Stimulated activated naive CD8-positive, alpha-beta T cell treated with anti-CD3 and anti-CD28 coated beads, Interleukin-15, Interleukin-2, amounts not matched to agents 100 U/mL and 50 U/mL, for 24 hours (primary cell): ENCODE results near the gene CRYBB3.
A peak's percentile ranks its signal among the peaks of the same experiment; 100 is the strongest.
"Not testable (repeated sequence)": the region's sequence is repeated elsewhere in the genome, so short reads cannot be mapped to it uniquely, and the experiment has no call there.

Source experiments
- ATAC-seq: fragments of 150-1000 bp; cut with Tn5 transposase; one replicate; pipeline ENCODE4 v1.10.0; 2021
- DNase-seq: peaks from one replicate; pipeline ENCODE4 v3.0.0; 2021

The CRYBB3 gene

DNA sequence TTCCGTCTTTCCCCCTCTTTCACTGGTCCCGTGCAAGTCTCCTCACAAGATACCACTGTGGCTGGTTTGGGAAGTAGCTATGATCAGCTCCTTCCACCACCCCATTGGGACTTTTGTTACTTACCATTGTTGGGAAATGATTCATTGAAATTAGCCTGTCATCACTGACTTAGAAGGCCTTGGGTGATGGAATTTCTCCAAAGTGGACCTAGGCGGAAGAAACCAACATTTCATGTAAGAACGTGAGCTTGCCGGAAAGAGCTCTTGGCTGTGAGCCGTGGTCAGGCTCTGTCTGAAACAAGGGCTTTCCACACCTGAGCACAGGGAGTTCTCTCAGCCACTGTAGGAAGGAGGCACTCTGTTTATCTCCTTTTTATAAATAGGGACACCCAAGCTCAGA is 23.5 kb upstream of the CRYBB3 start:
- ATAC-seq (no peak), DNase-seq (no peak)

DNA sequence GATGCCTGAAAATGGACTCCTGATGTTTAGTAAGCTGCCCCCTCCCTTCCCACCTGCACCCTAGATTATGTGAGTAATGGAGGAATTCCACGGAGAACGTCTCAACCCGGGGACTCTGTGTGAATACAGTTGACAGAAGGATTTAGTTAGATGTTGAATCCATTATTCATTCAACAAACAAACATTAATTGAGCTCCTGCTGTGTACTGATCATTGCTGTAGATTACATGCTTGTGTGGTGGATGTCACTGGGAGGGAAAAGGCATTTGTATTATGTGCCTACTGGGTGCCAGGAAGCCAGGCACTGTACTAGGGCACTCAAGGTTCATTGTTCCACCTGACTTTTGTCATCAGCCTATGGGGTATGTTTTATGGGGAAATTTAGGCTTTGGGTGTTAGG is 22.9 kb upstream of the CRYBB3 start:
- DNase-seq = no peak
- ATAC-seq = no peak

DNA sequence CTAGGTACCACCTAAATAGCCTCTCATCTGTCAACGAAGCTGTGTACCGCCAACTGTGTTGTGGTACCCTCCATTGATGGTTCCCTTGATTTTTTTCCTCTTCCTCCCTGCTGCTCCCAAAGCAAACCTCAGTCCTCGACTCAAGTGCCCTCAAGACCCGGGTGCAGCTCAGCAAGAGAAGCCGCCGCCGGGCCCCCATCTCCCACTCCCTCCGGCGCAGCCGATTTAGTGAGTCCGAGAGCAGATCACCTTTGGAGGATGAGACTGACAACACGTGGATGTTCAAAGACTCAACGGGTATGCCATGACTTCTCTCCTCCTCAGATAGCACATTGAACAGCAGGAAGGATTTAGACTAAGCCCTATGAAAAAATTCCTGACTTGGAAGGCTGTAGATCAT is 22.4 kb upstream of the CRYBB3 start:
- ATAC-seq (no peak), DNase-seq (no peak)

DNA sequence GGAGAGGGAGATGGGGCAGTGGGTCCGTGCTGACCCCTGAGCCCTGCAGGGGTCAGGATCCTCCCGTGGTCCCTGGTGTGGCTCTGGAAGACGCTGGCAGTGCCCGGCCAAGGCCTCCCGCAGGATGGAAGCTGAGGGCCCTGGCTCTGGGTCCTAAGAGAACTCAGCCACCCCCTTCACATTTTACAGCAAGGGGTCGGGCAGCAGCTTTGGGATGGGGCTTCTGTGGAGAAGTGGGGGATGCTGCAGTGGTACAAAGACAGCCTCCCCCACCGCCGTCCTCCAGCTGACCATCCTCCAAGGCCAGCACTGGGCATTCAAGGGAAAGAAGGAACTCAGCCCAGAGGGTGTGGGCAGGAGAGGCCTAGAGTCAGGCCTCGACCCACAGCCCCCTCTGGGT is 21.8 kb upstream of the CRYBB3 start:
- no peak for ATAC-seq
- no peak for DNase-seq

DNA sequence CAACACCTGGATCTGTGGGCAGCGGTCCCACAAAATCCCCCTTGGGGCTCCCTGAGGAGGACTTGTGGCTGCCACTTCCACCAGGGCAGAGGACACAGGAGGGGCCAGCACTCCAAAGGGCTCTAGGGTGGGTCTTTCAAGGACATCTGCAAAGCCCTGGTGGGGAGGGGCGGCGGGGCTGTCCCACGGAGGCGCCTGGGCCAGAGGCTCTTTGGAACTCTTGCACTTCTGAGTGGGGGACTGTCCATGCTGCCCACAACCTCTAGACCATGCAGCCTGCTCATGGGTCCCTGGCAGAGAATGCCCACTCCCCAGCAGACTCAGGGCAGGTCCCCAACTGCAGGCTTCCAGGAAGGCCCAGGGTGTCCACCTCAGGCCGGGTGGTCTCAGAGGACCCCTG is 21.3 kb upstream of the CRYBB3 start:
- ATAC-seq = peak; percentile 28
- DNase-seq = not testable (repeated sequence)

DNA sequence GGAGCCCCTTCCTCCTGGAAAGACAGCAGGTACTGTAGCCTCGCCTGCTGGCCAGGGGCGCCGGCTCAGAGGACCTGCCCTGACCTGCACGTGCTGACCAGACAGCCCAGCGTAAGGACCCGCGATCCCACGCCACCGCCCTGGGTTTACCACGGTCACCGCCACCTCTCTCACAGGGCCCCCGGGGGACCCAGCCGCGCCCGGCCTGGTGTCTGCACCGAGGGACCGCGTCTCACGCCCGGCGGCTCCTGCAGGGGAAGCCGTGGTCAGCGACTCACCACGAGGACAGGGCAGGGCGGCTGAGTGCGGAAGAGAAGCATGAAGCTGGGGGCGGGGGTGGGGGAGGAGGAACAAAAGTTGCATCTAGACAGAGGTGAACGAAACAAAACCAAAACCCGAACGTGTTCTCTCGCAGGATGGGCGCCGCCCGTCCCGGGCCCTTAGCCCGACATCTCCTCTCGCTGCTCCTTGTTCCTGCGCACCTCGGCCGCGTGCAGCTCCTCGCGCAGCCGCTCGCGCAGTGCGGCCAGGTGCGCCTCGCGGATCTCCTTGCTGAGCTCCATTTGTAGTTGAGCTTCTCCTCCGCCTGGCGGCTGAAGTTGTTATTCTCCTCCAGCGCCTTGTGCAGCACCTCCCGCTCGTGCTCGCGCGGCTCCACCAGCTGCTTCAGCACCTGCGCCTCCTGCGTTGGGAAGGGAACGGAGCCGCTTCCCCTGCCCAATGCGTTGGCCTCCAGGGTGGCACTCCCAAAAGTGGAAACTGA is 20.6 kb upstream of the CRYBB3 start:
- DNase-seq = not testable (repeated sequence)
- peak; percentile 50 for ATAC-seq

DNA sequence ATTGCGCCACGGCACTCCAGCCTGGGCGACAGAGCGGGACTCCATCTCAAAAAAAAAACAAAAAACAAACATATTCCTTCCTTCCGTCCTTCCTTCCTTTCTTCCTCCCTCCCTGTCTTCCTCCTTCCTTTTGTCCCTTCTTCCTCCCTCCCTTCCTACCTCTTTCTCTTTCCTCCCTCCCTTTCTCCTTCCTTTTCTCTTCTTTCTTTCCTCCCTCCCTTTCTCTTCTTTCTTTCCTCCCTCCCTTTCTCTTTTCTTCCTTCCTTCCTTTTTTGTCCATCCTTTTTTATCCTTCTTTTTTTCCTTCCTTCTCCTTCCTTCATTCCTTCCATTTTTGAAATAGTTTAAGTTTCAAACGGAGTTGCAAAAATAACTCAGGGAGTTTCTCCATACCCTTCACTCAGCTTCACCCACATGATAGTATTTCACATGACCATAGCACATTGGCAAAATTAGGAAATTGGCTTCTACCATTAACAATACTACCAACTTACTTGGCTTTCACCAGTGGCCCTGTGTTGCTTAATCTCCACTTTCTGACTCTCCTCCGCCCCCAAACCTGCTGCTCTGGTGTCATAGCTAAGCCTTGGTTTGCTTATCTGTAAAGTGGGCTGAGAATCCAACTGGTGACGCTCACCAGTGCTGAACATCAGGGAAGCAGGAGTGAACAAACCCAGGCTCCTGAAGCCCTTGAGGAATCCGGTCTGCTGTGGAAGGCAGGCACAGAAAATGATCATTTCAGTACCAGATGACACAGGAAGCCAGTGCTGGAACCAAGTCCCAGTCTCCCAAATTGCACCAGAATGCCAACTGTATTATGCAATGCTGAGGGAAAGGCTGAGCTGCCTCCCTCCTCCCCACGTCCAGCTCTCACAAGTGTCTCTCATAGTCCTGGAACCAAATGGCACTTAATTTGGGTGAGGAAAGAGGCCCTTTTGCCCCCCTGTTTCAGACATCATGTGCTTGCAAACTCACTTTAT is 17.2 kb upstream of the CRYBB3 start:
- no peak for DNase-seq
- ATAC-seq = no peak

DNA sequence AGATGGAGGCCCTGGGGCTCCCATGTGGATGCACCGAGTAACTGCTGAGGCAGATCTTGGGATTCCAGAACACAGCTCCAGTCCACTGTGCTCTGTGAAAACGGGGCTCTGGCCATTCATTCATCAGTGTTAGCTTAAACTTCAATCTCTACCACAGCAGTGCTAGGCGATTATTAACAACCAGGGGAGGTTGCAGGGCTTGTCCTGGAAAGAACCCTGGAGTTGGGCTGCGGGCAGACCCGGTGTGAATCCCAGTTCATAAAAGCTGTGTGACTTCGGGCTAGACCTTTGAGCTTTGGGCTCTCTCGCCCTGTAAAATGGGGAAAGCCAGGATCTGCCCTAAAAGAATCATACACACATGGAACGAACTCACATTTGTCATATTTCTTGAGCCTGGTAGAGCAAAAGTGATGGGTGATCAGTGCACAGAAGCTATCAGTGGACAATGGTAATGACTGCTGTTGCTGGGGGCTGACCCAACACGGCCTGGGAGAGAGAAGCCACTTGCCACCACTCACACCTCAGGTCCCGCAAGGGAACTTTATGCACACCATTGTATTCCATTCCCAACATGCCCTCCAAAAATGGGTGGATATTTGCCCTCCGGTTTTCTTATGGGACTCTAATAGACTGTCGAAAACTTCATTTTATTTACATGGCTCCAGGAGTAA is 15.6 kb upstream of the CRYBB3 start:
- DNase-seq (no peak), ATAC-seq (no peak)

DNA sequence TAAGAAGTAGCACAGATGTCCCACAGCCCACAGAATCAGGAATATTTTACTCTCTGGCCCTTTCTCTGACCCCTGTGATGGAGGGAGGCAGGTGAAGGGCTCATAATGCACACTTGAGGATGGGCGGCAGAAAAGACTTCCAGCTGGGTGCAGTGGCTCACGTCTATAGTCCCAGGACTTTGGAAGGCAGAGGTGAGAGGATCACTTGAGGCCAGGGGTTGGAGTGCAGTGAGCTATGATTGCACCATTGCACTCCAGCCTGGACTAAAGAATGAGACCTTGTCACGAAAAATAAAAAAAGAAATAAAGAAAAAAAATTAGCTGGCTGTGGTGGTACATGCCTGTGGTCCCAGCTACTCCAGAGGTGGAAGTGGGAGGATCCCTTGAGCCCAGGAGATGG is 13.5 kb upstream of the CRYBB3 start:
- no peak for ATAC-seq
- DNase-seq = no peak

DNA sequence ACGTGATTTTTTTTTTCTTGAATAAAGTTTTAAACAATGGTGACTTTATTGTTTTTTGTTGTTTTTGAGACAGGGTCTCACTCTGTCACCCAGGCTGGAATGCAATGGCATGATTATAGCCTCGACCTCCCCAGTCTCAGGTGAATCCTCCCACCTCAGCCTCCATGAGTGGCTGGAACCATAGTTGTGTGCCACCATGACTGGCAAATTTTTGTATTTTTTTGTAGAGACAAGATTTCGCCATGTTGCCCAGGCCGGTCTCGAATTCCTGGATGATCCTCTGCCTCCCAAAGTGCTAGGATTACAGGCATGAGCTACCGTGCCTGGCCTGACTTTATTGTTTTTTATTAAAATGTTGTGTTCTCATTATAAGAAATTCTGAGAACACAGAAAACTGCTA is 12.2 kb upstream of the CRYBB3 start:
- ATAC-seq = no peak
- DNase-seq = no peak

DNA sequence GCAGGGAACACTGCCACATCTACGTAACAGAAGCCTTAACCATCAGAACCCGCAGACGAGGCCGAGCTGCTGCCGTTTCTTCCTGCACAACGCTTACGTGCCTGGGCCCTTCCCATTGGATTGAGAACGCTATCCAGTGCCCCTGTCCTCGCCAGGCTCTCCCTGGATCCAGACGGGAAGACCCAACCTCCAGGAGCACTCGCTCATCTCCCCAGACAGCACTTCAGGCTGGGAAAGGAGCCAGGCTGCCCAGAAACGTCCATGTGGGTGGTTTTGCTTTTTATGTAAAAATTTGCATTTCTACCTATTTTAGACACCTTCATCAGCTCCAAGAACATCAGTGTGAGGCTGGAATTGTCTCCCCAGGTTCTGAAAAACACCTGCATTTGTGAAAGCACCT is 7.3 kb upstream of the CRYBB3 start:
- DNase-seq (no peak), ATAC-seq (no peak)

DNA sequence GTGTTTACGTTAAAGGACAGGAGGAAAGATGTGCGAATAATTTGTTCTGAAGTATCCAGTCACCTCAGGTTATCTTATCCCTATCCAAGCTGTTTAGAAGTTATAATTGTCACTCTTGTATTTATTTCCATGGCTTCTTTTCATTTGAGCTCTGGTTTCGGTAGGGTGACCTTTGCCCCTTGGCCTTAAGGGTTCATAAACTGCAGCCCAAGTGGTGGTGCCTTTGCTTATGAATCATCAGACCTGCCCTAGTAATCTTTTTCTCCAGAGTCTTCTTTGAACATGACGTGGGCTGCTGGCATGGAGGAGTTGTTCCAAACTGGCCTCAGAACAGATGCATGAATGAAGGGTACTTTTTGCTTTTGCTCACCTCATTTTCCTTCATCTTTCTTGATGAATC is 6.5 kb upstream of the CRYBB3 start:
- no peak for ATAC-seq
- no peak for DNase-seq

DNA sequence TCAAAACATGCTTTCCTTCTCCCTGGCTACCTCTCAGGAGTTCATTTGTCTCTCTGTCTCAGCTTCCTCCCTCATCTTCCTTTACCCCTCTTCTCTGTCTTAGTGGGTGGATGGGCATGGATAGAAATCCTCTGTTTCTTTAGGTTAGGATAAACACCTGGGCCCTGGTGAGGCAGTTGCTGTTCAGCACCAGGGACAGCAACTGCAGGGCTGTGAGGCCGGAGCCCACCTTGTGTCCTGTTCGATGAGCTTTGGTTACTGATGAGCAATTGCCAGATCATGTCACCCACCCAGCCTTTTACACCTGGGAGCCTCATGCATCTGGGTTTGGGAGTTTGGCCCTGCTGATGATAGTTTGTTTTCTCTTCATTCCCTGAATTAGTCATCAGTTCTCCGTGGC is 6.1 kb upstream of the CRYBB3 start:
- no peak for ATAC-seq
- no peak for DNase-seq

DNA sequence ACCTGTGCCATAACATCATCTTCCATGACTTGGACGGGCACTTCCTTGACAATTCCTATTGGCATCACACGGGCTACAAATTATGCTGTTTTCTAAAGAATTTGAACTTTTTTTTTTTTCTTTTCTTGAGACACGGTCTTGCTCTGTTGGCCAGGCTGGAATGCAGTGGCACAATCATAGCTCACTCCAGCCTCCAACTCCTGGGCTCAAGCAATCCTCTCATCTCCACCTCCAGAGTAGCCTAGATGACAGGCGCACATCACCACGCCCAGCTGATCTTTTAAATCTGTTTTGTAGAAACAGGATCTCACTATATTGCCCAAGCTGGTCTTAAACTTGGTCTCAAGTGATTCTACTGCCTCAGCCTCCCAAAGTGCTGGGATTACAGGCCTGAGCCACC is 3.3 kb upstream of the CRYBB3 start:
- no peak for ATAC-seq
- DNase-seq = no peak

DNA sequence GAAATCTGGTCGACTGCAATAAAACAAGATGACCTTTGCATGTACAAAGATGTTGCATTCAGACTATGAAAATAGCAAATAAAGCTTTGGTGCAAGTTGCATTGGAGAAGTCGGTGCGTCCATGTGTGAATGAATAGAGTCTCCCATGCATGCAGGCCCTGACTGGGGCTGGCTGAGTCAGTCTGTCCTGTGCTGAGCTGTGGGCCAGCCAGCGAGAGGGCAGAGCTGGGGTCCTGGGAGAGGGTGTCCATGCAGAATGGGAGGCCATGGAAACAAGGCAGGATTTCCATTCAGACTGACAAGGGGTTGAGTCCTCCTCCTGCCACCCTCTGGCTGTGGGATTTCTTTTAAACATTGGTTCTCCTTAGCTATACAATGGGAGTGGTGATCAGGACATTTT is 2.3 kb upstream of the CRYBB3 start:
- no peak for ATAC-seq

DNA sequence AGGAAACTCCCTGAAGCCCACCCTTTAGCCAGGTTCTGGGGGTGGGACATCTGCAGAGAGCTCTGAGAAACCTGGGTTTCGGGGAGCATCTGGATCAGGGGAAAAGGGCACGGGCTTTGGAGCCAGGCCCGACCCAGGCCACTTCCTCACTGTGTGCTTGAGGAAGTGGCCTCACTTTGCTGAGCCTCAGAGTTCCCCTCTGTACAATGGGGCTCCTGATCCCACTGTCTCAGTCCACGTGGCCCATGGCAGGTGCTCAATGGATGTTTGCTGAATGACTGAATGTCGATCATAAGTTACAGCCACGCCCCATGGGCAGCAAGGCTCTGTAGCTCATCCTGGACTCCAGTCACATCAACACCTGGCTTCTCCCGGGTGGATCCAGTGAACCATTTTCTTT is 1.3 kb downstream of the CRYBB3 start:
- ATAC-seq (no peak), DNase-seq (no peak)

More for the DNA sequence above, 2.3 kb upstream of the CRYBB3 start:
- DNase-seq = no peak

DNA sequence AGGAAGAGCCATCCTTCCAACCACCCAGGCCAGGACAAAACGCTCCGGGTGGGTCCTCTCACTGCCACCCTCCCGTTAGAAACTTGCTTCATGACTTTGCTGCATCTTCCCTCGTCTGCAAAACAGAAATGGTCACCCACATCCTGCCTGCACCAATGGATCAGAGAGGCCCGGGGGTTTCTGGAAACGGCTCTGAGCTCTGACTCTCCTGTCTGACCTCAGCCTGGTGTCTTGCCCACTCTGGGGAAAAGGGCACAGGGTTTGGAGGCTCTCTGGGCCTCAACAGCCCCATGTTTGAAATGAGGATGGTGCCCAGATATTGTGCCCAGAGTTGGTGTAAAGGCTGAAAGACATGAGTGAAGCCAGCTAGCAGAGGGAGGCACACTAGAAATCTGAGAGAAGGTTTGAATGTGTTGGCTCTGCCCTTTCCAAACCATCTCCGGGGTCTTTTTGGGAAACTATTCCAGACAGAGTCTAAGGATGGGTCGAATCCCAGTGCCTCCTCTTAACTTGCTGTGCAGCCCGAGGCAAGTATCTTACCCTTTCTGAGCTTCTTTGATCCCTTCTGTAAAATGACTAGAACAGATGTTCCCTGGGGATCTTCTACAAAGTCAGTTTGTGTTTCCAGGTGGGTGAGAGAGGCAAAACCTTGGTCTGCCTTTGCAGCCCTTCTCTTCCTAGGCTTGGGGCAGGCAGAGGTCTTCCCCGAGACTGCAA is 2.1 kb downstream of the CRYBB3 start:
- DNase-seq = no peak
- ATAC-seq = no peak

DNA sequence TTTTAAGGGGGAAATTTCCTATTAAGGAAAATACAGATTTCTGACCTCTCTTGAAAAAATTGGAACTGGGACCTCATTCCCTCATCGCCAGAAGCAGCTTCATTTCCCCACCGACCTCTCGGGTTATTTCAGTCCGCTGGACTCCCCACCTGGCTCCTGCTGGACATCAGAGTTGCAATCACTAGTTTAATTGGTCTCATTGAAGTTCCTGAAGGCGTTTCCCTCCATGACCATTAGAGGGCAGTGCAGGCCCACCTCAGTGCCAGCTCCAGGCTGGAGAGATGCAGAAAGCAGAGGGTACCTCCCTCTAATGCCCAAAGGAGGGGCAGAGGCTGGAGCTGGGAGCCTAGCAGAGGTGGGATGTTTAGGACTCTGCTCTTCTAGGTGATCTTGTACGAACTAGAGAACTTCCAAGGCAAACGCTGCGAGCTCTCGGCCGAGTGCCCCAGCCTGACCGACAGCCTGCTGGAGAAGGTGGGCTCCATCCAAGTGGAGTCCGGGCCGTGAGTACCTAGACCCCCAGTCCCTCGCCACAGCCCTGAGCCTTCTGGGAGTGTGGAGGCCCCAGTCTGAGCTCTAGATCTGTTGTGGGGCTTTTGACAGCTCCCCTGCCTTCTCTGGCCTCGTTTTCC is 2.7 kb downstream of the CRYBB3 start:
- ATAC-seq = no peak

DNA sequence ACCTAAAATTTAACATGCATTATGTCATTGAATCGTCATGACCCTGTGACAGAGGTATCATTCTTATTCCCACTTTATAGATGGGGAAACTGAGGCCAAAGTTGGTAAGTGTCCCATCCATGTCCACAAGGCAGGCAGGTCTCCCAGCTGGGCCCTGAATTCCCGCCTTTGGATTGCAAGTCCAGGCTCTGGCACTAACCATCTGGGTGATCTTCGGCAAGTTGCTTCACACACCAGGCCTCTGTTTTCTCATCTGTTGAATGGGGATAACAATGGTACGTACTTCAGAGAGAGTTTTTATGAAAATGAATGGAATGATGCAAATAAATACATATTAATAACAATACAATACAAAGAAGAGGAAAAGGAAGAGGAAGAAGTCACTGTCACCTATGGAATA is 3.4 kb downstream of the CRYBB3 start:
- ATAC-seq = no peak
- no peak for DNase-seq

More for the DNA sequence above, 2.7 kb downstream of the CRYBB3 start:
- peak; percentile 66 for DNase-seq

DNA sequence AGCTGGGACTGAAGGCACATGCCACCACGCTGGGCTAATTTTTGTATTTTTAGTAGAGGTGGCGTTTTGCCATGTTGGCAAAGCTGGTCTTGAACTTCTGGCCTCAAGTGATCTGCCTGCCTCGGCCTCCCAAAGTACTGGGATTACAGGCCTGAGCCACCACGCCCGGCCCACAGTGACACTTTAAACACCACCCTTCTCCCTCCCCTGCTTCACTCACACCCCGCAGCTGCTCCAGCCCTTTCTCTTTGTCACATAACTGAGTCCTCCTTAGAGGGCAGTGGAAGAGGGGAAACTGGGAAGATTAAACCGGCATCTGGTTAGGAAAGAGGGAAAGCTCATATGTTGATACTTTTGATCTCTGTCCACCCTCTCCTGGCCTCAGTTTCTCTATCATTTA is 4.9 kb downstream of the CRYBB3 start:
- not testable (repeated sequence) for DNase-seq, ATAC-seq

DNA sequence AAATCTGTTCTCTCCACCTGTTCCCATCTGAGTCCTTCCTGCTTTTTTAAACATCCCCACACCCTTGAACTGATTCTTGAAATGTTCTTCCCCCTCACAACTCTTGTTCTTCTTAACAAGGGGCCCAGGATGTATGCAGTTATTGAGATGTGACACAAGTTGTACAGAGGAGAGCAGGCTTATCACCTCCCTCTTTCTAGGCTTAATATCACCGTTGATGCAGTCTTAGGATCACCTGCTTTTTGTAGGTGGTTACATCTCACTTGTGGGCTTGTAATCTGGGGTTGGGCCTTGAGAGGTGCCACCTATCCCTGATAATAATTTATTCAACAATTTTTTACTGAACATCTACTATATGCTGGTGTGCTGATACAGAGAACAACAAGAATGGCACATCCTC is 6.2 kb downstream of the CRYBB3 start:
- ATAC-seq = no peak

DNA sequence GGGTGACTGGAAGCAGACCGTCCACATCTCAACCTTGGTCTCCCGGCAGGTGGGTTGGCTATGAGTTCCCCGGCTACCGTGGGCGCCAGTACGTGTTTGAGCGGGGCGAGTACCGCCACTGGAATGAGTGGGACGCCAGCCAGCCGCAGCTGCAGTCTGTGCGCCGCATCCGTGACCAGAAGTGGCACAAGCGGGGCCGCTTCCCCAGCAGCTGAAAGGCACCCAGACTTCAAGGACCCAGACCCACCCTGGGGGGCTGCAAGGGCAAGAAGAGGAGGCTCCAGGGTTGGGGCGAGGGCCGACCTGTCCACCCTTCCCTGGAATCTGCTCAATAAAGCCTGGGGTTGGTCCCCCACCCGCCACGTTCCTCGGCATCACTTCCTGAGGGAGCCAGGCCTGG is 7.3 kb downstream of the CRYBB3 start:
- DNase-seq = no peak
- no peak for ATAC-seq

More for the DNA sequence above, 6.2 kb downstream of the CRYBB3 start:
- DNase-seq = no peak
